ENCODE measurements around the gene PCK1. TPM values are rescaled to one million over a fixed set of nuclear protein-coding genes. Genes with fewer than 3 reads are reported as not detected.

PCK1 gene
- total RNA-seq, 1 experiment from 2014 or later = 0.49 TPM

- no TSS peak for BruUV-seq (replicated peaks)
- no peak for DNase-seq (ENCODE audit: low read depth, low spot score)
- RAD21 ChIA-PET (ENCODE audit: low non-redundant PET in 1 of 2, low total read pairs in 2 of 2, uncharacterized antibody in 2 of 2, unreplicated experiment in 2 of 2) = interaction anchor here in 1 of 2 experiments (0.9 kb wide), 2 partner anchors 80 to 83 kb away, joined by 4 to 5 read pairs; no protein-coding TSS in a partner anchor
These were observed 47.7 kb upstream of the PCK1 start for GRCh38 chr20:57513199-57513598.

More at GRCh38 chr20:57513199-57513598, 47.7 kb upstream of the PCK1 start:
- TF ChIP-seq SIN3A (IDR thresholded peaks at IDR 0.05; ENCODE audit: low read depth) (no peak), FOSL1 (IDR thresholded peaks at IDR 0.05; ENCODE audit: low read depth) (no peak), SP1 (IDR thresholded peaks at IDR 0.05; ENCODE audit: low read depth) (no peak), CEBPB (IDR thresholded peaks at IDR 0.05; ENCODE audit: low read depth) (no peak), MAX (IDR thresholded peaks at IDR 0.05) (no peak), JUND (IDR thresholded peaks at IDR 0.05) (no peak), YY1 (IDR thresholded peaks at IDR 0.05; ENCODE audit: extremely low read depth, insufficient replicate concordance, low read depth, low read length) (no peak), CBX3 (IDR thresholded peaks at IDR 0.05; ENCODE audit: low read depth) (no peak), ZNF274 (IDR thresholded peaks at IDR 0.05; ENCODE audit: low read depth, low read length) (no peak), REST (IDR thresholded peaks at IDR 0.05; ENCODE audit: low read depth) (no peak), POLR2A (IDR thresholded peaks at IDR 0.05; ENCODE audit: borderline replicate concordance, extremely low read depth, insufficient read depth, insufficient read length) (no peak), POLR2AphosphoS5 (IDR thresholded peaks at IDR 0.05; ENCODE audit: low read depth, low read length) (no peak), ZFX (IDR thresholded peaks at IDR 0.05) (no peak), EZH2phosphoT487 (IDR thresholded peaks at IDR 0.05; ENCODE audit: borderline replicate concordance) (no peak), ELF1 (IDR thresholded peaks at IDR 0.05; ENCODE audit: borderline replicate concordance, low read depth) (no peak)
- TF ChIP-seq, protein P1, sequence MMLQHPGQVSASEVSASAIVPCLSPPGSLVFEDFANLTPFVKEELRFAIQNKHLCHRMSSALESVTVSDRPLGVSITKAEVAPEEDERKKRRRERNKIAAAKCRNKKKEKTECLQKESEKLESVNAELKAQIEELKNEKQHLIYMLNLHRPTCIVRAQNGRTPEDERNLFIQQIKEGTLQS (IDR thresholded peaks at IDR 0.05) = no peak
- H4K20me1 ChIP-seq (ENCODE audit: insufficient read depth) = no peaks in the 10 kb centered on the region
- H3K4me3 ChIP-seq (replicated peaks in 1 of 2; ENCODE audit: low read depth in 1 of 2, low read length in 2 of 2) = no peak overlapping the region
- H3K9ac ChIP-seq (ENCODE audit: low read length) = no peak overlapping the region
- POLR2A ChIA-PET = no interaction called here
- H2AFZ ChIP-seq (ENCODE audit: low read depth, low read length, poor library complexity, severe bottlenecking) = no peak overlapping the region
- H3K27ac ChIP-seq (ENCODE audit: low read depth, low read length) = no peak overlapping the region
- no peaks in the 10 kb centered on the region for H3K79me2 ChIP-seq (ENCODE audit: insufficient read depth, low read length)
- intact Hi-C loops (cut with micrococcal nuclease) = no loop called here
- no peak overlapping the region for H3K4me2 ChIP-seq (ENCODE audit: low read length)
- no peaks in the 10 kb centered on the region for H3K36me3 ChIP-seq (ENCODE audit: control insufficient read depth in 1 of 2, insufficient read depth in 2 of 2, low read length in 2 of 2)
- H3K9me2 ChIP-seq (ENCODE audit: insufficient read depth) = no peaks in the 10 kb centered on the region
- peaks cover 0 to 4% of the 10 kb centered on the region in 2 experiments; a peak in 1 of 4 replicates for H3K4me1 ChIP-seq (ENCODE audit: control insufficient read depth in 1 of 2, insufficient read depth in 2 of 2, low read length in 2 of 2)
- no peaks in the 10 kb centered on the region for H3K9me3 ChIP-seq (ENCODE audit: control insufficient read depth in 1 of 2, insufficient read depth in 1 of 2, low read depth in 1 of 2, low read length in 2 of 2)
- no peak for ATAC-seq
- CTCF ChIA-PET = interaction anchor here (1.1 to 1.4 kb wide), 4 partner anchors 15 to 83 kb away, joined by 4 to 14 read pairs (median 7); no protein-coding TSS in a partner anchor
- no peaks in the 10 kb centered on the region for H3K27me3 ChIP-seq (ENCODE audit: insufficient read depth, low read length)

Data from HCT116 (cell line).